NCI-H2081 (cell line): ENCODE measurements around the gene SLC16A6.
"Not testable (repeated sequence)": the region's sequence is repeated elsewhere in the genome, so short reads cannot be mapped to it uniquely, and the experiment has no call there.

Source experiments
- DNase-seq, 2 experiments: peaks; one replicate each; lab custom pipeline; 2025; lab: John Stamatoyannopoulos, UW

The SLC16A6 gene

GRCh38 chr17:68290955-68291835 lies at the start of gene SLC16A6, which contains the start of gene ARSG:
Gene SLC16A6 (minus strand): TSS chr17:68291127. CDS start chr17:68278320, 12,807 bp downstream.
Gene ARSG (plus strand): TSS chr17:68291495. CDS start chr17:68307494, 15,999 bp downstream.
- DNase-seq = peak; percentile 76 to 92

GRCh38 chr17:68334393-68334792 lies 43.5 kb upstream of the SLC16A6 start:
- DNase-seq = no peak

- not testable (repeated sequence) for DNase-seq
These were observed 41.0 kb upstream of the SLC16A6 start for GRCh38 chr17:68331932-68332331.

- DNase-seq = no peak
These were observed 38.4 kb upstream of the SLC16A6 start for GRCh38 chr17:68329331-68329730.

- DNase-seq = no peak
These were observed 37.7 kb upstream of the SLC16A6 start for GRCh38 chr17:68328676-68329075.

GRCh38 chr17:68327823-68328557 lies 37.1 kb upstream of the SLC16A6 start:
- no peak for DNase-seq

- no peak for DNase-seq
These were observed 35.8 kb upstream of the SLC16A6 start for GRCh38 chr17:68326681-68327080.

GRCh38 chr17:68325961-68326360 lies 35.0 kb upstream of the SLC16A6 start:
- no peak for DNase-seq

GRCh38 chr17:68324654-68325336 lies 33.9 kb upstream of the SLC16A6 start:
- no peak for DNase-seq

GRCh38 chr17:68324114-68324513 lies 33.2 kb upstream of the SLC16A6 start:
- no peak for DNase-seq

GRCh38 chr17:68322630-68323029 lies 31.7 kb upstream of the SLC16A6 start:
- DNase-seq = no peak

- no peak for DNase-seq
These were observed 30.6 kb upstream of the SLC16A6 start for GRCh38 chr17:68321556-68321954.

GRCh38 chr17:68320943-68321555 lies 30.1 kb upstream of the SLC16A6 start:
- no peak for DNase-seq

- no peak for DNase-seq
These were observed 29.5 kb upstream of the SLC16A6 start for GRCh38 chr17:68320311-68320865.

- no peak for DNase-seq
These were observed 28.7 kb upstream of the SLC16A6 start for GRCh38 chr17:68319410-68320162.

GRCh38 chr17:68318103-68318991 lies 27.4 kb upstream of the SLC16A6 start:
- peak in 1 of 2 experiments; percentile 40 for DNase-seq

GRCh38 chr17:68317458-68317857 lies 26.5 kb upstream of the SLC16A6 start:
- DNase-seq = no peak

- no peak for DNase-seq
These were observed 25.0 kb upstream of the SLC16A6 start for GRCh38 chr17:68315930-68316329.

GRCh38 chr17:68314916-68315535 lies 24.1 kb upstream of the SLC16A6 start:
- DNase-seq = no peak
